ENCODE data around the gene RAX2. TPM values are rescaled to one million over a fixed set of nuclear protein-coding genes. Genes with fewer than 3 reads are reported as not detected.

The RAX2 gene
- polyA plus RNA-seq, 1 donor from 2014 or later: not detected

GRCh38 chr19:3725121-3725520 lies 46.9 kb downstream of the RAX2 start:
- Histone ChIP-seq H3K9me3 (ENCODE audit: low read length) (no peaks in the 10 kb centered on the region), H3K9me2 (ENCODE audit: insufficient read depth, low read length) (no peaks in the 10 kb centered on the region), H3K36me3 (ENCODE audit: insufficient read depth, low read length) (no peaks in the 10 kb centered on the region), H3K4me3 (ENCODE audit: low read length) (no peak overlapping the region), H3K9ac (ENCODE audit: low read length) (no peak overlapping the region), H3F3A (ENCODE audit: insufficient read depth, low read length, poor library complexity, severe bottlenecking) (no peaks in the 10 kb centered on the region), H2AFZ (ENCODE audit: low read depth, low read length) (no peak overlapping the region), H3K4me2 (ENCODE audit: low read length) (no peak overlapping the region), H3K27me3 (ENCODE audit: insufficient read depth, low read depth, low read length) (peaks cover 14% of the 10 kb centered on the region), H4K20me1 (ENCODE audit: insufficient read depth) (no peaks in the 10 kb centered on the region), H3K79me2 (replicated peaks; ENCODE audit: insufficient read depth, low read length) (no peaks in the 10 kb centered on the region), H3K27ac (ENCODE audit: low read length) (no peak overlapping the region)
- TF ChIP-seq EZH2 (IDR thresholded peaks at IDR 0.05; ENCODE audit: borderline replicate concordance, insufficient read depth, low read length, poor library complexity, severe bottlenecking): no peak

GRCh38 chr19:3723883-3724282 lies 48.1 kb downstream of the RAX2 start:
- Histone ChIP-seq H3K9ac (ENCODE audit: low read length) (no peak overlapping the region), H3F3A (ENCODE audit: insufficient read depth, low read length, poor library complexity, severe bottlenecking) (no peaks in the 10 kb centered on the region), H3K4me3 (ENCODE audit: low read length) (no peak overlapping the region), H3K4me2 (ENCODE audit: low read length) (no peak overlapping the region), H3K27ac (ENCODE audit: low read length) (no peak overlapping the region), H3K79me2 (replicated peaks; ENCODE audit: insufficient read depth, low read length) (no peaks in the 10 kb centered on the region), H3K27me3 (ENCODE audit: insufficient read depth, low read depth, low read length) (peaks cover 14% of the 10 kb centered on the region), H4K20me1 (ENCODE audit: insufficient read depth) (no peaks in the 10 kb centered on the region), H3K36me3 (ENCODE audit: insufficient read depth, low read length) (no peaks in the 10 kb centered on the region), H3K9me3 (ENCODE audit: low read length) (no peaks in the 10 kb centered on the region), H3K9me2 (ENCODE audit: insufficient read depth, low read length) (no peaks in the 10 kb centered on the region), H2AFZ (ENCODE audit: low read depth, low read length) (no peak overlapping the region)
- no peak for TF ChIP-seq REST (IDR thresholded peaks at IDR 0.05; ENCODE audit: borderline replicate concordance)
- TF ChIP-seq EZH2 (IDR thresholded peaks at IDR 0.05; ENCODE audit: borderline replicate concordance, insufficient read depth, low read length, poor library complexity, severe bottlenecking): no peak
- TF ChIP-seq SMC3 (conservative IDR thresholded peaks at IDR 0.05; ENCODE audit: poor library complexity): no peak
- no peak for TF ChIP-seq CTCF (IDR thresholded peaks at IDR 0.05; ENCODE audit: poor library complexity, severe bottlenecking)
- no peak for TF ChIP-seq MXI1 (conservative IDR thresholded peaks at IDR 0.05; ENCODE audit: poor library complexity, severe bottlenecking)
- no peak for TF ChIP-seq TAF1 (IDR thresholded peaks at IDR 0.05; ENCODE audit: low read depth)
- TF ChIP-seq EP300 (conservative IDR thresholded peaks at IDR 0.05; ENCODE audit: poor library complexity, severe bottlenecking): no peak
- TF ChIP-seq RAD21 (conservative IDR thresholded peaks at IDR 0.05): no peak
- TF ChIP-seq POLR2AphosphoS5 (IDR thresholded peaks at IDR 0.05): no peak

- no peak overlapping the region for H3K27ac ChIP-seq (ENCODE audit: low read length)
- peaks cover 14% of the 10 kb centered on the region for H3K27me3 ChIP-seq (ENCODE audit: insufficient read depth, low read depth, low read length)
- H3K4me3 ChIP-seq (ENCODE audit: low read length): no peak overlapping the region
- no peaks in the 10 kb centered on the region for H3K79me2 ChIP-seq (replicated peaks; ENCODE audit: insufficient read depth, low read length)
- no peaks in the 10 kb centered on the region for H3K9me2 ChIP-seq (ENCODE audit: insufficient read depth, low read length)
- H3K36me3 ChIP-seq (ENCODE audit: insufficient read depth, low read length): no peaks in the 10 kb centered on the region
- no peaks in the 10 kb centered on the region for H3K9me3 ChIP-seq (ENCODE audit: low read length)
- H2AFZ ChIP-seq (ENCODE audit: low read depth, low read length): no peak overlapping the region
- no peaks in the 10 kb centered on the region for H3F3A ChIP-seq (ENCODE audit: insufficient read depth, low read length, poor library complexity, severe bottlenecking)
- TF ChIP-seq MXI1 (conservative IDR thresholded peaks at IDR 0.05; ENCODE audit: poor library complexity, severe bottlenecking) (no peak), SMC3 (conservative IDR thresholded peaks at IDR 0.05; ENCODE audit: poor library complexity) (no peak), REST (IDR thresholded peaks at IDR 0.05; ENCODE audit: borderline replicate concordance) (no peak), EZH2 (IDR thresholded peaks at IDR 0.05; ENCODE audit: borderline replicate concordance, insufficient read depth, low read length, poor library complexity, severe bottlenecking) (no peak), POLR2AphosphoS5 (IDR thresholded peaks at IDR 0.05) (no peak), RAD21 (conservative IDR thresholded peaks at IDR 0.05) (no peak), TAF1 (IDR thresholded peaks at IDR 0.05; ENCODE audit: low read depth) (no peak), CTCF (IDR thresholded peaks at IDR 0.05; ENCODE audit: poor library complexity, severe bottlenecking) (no peak), EP300 (conservative IDR thresholded peaks at IDR 0.05; ENCODE audit: poor library complexity, severe bottlenecking) (no peak)
- H4K20me1 ChIP-seq (ENCODE audit: insufficient read depth): no peaks in the 10 kb centered on the region
- H3K9ac ChIP-seq (ENCODE audit: low read length): no peak overlapping the region
- no peak overlapping the region for H3K4me2 ChIP-seq (ENCODE audit: low read length)
These were observed 48.9 kb downstream of the RAX2 start for GRCh38 chr19:3723110-3723488.
